GM18868 (cell line): ENCODE results near the gene NXN.
"Not testable (repeated sequence)": the region's sequence is repeated elsewhere in the genome, so short reads cannot be mapped to it uniquely, and the experiment has no call there.

ENCODE experiments used
- ATAC-seq: cut with Tn5 transposase; IDR thresholded peaks from one replicate; pipeline ENCODE4 v1.9.1; 2021; ENCODE audit warnings: mild to moderate bottlenecking, moderate library complexity; ENCODE audit not compliant: unreplicated experiment

The NXN gene

DNA sequence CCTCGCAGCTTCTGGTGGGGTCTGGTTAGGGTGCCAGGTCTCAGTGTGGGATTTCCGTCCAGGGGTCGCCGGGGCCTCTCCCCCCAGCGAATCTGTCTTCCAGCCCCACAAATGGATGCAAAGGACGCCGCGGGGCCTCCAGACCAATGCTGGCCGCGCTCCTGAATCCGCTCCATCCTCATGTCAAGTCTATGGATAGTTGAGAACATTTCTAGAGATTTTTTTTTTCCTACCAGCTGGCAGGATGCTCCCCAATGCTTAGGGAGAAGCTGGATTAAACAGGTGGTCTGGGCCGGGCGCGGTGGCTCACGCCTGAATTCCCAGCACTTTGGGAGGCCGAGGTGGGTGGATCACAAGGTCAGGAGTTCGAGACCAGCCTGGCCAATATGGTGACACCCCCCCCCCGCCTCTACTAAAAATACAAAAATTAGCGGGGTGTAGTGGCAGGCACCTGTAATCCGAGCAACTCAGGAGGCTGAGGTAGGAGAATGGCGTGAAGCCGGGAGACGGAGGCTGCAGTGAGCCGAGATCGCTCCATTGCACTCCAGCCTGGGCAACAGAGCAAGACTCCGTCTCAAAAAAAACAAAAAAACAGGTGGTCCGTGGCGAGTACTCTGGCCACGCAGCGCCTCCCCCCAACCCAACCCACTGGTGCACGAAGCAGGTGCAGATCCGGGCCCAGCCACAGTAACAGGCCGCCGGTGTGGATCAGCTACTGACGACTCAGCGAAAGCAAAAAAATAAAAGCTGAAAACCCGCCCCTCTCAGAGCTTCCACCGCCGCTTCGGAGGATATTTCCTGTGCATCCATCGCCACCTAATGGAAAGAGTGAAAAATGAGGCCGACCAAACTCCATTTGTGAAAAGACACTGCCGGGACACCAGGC is 1.1 kb upstream of the NXN start:
- no peak for ATAC-seq

DNA sequence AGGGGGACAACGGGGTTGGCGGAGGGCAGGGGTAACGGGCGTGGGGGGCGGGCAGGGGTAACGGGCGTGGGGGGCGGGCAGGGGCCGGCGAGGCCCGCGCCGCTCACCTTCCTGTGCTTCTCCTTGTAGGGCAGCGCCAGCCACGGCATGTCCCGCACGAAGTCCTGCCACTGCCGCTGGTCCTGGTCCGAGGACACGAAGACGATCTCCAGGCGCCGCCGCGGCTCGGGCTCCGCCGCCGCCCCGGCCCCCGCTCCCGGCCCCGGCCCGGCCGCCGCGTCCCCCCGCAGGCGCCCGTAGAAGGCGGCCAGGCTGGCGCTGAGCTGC is 401 bp downstream of the NXN start:
- ATAC-seq = no peak

- no peak for ATAC-seq
These were observed 1.2 kb downstream of the NXN start for GRCh38 chr17:978103-979093.

- ATAC-seq = no peak
These were observed 2.4 kb downstream of the NXN start for GRCh38 chr17:977166-977565.

- ATAC-seq = no peak
These were observed 3.3 kb downstream of the NXN start for GRCh38 chr17:976312-976711.

DNA sequence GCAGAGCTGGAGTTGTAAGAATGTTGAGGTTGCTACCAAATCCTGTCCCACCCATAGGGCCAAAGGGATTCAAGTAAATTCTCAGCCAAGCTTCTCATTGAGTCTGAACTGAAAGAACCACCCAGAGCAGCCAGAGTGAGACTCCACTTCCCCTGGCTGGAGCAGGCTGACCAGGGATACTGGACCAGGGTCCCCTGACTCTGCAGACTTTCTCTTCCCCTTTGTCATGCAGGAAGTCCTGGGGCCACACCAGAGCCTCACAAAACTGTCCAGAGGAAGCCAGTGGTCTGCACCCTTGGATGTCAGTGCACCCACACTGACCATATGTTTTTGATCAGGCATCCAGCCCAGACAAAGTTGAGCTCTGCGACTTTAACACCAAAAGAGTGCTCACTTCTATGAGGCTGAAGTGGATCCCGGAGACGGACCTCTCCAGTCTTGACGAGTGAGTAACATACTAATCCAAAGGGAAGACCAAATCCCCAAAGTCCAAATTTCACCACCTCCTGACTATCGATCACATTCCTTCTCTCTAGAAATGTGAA is 4.1 kb downstream of the NXN start:
- ATAC-seq = no peak

- ATAC-seq = not testable (repeated sequence)
These were observed 4.8 kb downstream of the NXN start for GRCh38 chr17:974778-975177.

DNA sequence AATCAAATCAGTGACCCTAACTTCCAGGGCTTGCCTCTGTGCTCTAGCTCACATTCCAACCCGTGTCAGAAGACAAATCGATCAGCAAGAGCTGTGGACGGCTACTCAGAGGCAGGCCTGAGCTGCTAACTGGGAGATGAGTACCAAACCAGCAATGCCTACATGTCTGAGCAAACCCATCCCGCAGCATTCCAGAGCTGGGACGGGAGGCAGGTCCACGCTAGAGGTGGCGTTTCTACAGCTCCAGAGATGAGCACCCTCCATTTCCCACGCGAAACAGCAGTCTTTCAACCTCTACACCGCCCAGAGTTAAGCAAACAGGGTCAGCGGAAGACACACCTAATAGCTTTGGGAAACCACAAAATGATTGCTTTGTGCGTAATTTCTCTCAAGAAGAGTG is 6.5 kb downstream of the NXN start:
- ATAC-seq = no peak

DNA sequence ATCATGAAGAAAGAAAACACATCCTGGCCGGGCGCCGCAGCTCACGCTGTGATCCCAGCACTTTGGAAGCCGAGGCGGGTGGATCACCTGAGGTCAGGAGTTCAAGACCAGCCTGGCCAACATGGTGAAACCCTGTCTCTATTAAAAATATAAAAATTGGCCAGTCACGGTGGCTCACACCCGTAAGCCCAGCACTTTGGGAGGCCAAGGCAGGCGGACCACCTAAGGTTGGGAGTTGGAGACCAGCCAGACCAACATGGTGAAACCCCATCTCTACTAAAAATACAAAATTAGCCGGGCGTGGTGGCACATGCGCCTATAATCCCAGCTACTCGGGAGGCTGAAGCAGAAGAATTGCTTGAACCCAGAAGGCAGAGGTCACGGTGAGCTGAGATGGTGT is 7.7 kb downstream of the NXN start:
- ATAC-seq = not testable (repeated sequence)

DNA sequence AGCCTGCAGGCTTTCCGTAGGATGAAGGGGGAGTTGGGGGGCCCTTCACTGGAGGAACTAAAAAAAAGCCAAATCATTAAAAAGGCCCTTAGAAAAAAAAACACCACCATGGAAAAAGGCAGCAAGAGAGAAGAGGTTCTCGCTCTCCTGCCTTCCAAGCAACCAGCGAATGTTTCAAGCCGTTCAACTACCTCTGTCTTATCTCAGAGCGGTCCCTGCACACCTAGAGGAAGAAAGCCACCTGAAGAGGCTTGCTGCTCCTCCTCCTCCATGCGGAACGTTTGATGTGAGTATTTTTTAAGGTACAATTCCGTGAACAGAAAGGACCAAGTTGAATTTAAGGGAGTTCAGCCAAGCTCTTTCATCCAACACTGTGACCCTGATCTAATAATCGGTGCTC is 9.2 kb downstream of the NXN start:
- no peak for ATAC-seq

DNA sequence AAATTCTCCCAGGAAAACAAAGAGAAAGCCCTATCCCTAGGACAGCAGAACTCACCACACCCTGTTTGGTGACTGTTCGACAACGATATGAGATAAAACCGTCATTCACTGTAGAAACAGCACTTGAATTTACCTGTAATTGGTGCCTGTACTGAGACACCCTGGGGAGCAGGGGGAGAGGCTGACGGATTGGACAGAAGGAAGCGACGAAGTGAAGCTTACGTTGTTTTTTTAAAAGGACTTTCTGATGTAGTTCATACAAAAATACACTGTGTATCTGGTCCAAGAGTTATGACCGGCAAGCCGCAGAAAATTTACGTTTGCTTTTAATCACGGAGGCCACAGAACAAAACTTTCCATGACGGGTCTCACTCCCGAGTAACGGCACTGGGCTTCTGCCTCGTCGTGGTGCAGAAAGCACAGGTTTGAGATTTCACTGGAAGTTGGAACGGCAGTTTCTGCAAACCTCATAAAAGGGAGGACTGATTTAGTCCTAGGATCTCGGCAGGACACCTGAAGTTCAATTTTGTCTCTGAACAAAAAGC is 9.7 kb downstream of the NXN start:
- no peak for ATAC-seq

- no peak for ATAC-seq
These were observed 10.5 kb downstream of the NXN start for GRCh38 chr17:968812-969730.

GRCh38 chr17:967122-967521 is 12.5 kb downstream of the NXN start:
- no peak for ATAC-seq

GRCh38 chr17:965311-965989 is 14.1 kb downstream of the NXN start:
- no peak for ATAC-seq

DNA sequence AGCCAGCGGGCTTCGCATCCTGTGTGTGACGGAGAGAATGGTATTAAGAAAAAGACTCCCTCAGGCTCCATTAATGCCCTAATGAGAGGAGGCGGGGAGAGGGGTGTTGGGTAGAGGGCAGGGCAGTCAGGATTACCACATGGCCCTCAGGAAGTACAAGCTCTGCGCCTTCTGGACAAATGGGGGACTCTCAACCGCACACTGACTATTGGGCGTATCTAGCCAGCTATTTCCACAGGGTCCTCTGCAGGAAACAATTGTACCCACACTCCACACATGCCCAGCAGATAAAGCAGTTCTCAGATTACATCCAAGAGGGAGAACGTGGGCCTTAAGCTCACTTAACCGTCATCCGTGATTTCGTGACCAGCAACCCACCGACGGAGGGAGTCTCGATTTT is 14.7 kb downstream of the NXN start:
- no peak for ATAC-seq

DNA sequence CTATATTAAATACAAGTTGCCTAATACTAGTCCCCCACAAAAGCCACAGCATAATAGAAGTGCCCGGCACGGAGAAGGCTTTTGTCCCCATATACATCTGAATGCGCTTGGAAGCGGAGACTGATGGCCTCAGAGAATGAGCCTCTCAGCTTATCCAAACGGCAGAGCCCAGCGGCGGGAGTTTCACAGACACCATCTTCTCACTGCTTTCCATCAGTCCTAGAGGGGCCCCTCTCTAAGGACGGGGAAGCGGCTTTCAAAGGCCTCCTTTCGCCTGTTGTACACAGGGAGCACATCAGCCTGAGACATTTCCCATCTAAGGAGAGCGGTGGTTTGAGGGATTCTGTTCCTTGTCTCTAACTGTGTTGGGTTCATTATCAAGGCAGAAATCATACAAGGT is 16.9 kb downstream of the NXN start:
- no peak for ATAC-seq

GRCh38 chr17:962166-962565 is 17.4 kb downstream of the NXN start:
- ATAC-seq = no peak

- ATAC-seq = no peak
These were observed 20.7 kb downstream of the NXN start for GRCh38 chr17:958712-959451.

DNA sequence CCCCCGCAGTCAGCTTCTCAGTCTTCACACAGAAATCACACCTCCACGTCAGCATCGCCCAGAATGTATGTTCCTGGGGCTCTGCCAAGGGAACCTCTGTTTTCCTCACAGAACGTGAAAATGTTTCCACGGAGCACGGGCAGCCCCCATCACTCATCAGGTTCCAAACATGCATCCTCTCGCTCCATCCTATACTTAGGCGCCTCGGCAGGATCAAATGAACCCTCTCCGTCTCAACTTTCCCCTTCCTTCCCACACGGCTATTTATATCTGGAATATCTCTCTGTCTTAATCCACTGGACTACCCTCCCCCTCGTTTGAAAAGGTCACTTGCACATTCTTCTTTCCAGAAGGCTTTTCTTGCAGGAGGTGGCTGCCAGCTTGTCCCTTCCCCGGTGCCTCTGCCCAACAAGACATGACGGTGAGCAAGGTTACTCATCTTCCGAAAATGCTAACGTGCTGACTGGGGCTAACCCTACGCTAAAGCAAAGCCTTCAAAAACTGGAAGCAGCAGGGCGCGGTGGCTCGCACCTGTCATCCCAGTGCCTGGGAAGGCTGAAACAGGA is 21.6 kb downstream of the NXN start:
- ATAC-seq = no peak
